Immature natural killer cell (primary cell): ENCODE data around the gene PLK2. TPM values are rescaled to one million over a fixed set of nuclear protein-coding genes. Genes with fewer than 3 reads are reported as not detected.

Experiments used
- DNase-seq, 3 donors: peaks; one replicate each; pipeline ENCODE4 v3.0.0; 2022; ENCODE audit warnings: mixed read lengths in 1 of 3
- H3K27ac Mint-ChIP-seq, 6 donors: one replicate each; pipeline ENCODE4 v1.8.0; 2020; ENCODE audit warnings: mixed read lengths in 6 of 6, mild to moderate bottlenecking in 5 of 6, inconsistent platforms in 4 of 6, moderate library complexity in 3 of 6
- H3K27me3 Mint-ChIP-seq, 3 donors: one replicate each; pipeline ENCODE4 v1.8.0; 2020 to 2021; ENCODE audit warnings: low read depth in 3 of 3, mild to moderate bottlenecking in 3 of 3, mixed read lengths in 3 of 3, moderate library complexity in 3 of 3, inconsistent platforms in 1 of 3
- H3K36me3 Mint-ChIP-seq, 3 donors: one replicate each; pipeline ENCODE4 v1.8.0; 2020; ENCODE audit warnings: mixed read lengths in 3 of 3, inconsistent platforms in 2 of 3, mild to moderate bottlenecking in 2 of 3
- H3K4me1 Mint-ChIP-seq, 2 donors: one replicate each; pipeline ENCODE4 v1.8.0; 2020; ENCODE audit warnings: inconsistent platforms in 2 of 2, mild to moderate bottlenecking in 2 of 2, mixed read lengths in 2 of 2, moderate library complexity in 1 of 2
- H3K4me3 Mint-ChIP-seq, 5 donors: one replicate each; pipeline ENCODE4 v1.8.0; 2020; ENCODE audit warnings: mild to moderate bottlenecking in 5 of 5, mixed read lengths in 5 of 5, inconsistent platforms in 3 of 5, moderate library complexity in 3 of 5
- H3K9me3 Mint-ChIP-seq, 6 donors: one replicate each; pipeline ENCODE4 v1.8.0; 2020; ENCODE audit warnings: mild to moderate bottlenecking in 6 of 6, mixed read lengths in 6 of 6, inconsistent platforms in 4 of 6, moderate library complexity in 3 of 6
- polyA plus RNA-seq, 3 donors: library from polyadenylated mRNA; unstranded; fragments of 300-500 nt; fragmentation: Illumina TruSeq; gene quantifications; one replicate each; pipeline ENCODE4 v1.2.3, GENCODE V29; 2021

Gene PLK2
- 1 to 10 TPM; 4.0 to 6.4 (median 5.0) TPM for polyA plus RNA-seq

DNA sequence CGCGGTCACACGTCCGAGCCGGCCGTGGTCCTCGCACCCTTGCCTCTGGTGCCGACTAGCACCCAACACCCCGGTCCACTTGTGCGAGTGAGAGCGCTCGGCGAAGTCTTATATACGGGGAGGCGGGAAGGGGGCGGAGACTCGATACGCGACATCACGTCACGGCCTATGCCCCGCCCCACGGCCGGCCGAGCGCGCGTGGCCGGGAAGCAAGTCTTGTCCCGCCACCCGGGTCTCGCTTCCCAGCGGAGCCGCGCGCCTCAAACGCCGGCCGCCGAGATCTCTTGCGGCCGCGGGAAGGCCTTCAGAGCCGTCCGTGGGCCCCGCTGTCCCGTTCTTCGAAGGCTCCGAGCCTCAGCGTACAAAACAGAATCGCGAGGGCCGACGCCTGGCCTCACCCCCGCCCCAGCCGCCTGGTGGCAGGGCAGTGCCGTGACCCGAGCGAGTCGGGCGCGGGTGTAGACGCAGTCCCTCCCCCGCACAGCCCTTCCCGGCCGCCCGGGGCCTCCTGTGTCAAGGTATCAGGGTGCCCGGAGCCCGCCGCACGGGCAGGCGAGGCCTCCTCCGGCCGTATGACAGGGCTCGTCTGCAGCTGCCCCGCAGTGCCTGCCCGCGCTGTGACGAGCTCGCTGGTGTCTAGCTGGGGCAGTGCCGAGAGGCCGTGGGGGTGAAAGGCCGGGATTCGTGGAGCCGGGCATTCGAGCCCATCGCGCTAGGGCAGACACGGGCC lies at the start of gene PLK2:
Gene PLK2 (minus strand): TSS at position 85 of the 730 bp plus-strand sequence. CDS start 127 bp downstream, outside the sequence.
- Mint-ChIP-seq H3K27ac (peak within 1 kb of the TSS; percentile 65 to 94 (median 86)), H3K4me1 (peaks cover 16 to 22% of the 10 kb centered on the region in 2 donors), H3K27me3 (peaks cover 12 to 16% (median 16%) of the 10 kb centered on the region in 3 donors), H3K9me3 (no peaks in the 10 kb centered on the region), H3K36me3 (peaks cover 0 to 4% (median 2%) of the 10 kb centered on the region in 3 donors), H3K4me3 (peak within 1 kb of the TSS; percentile 88 to 91 (median 90))
- peak; percentile 92 to 94 (median 93) for DNase-seq

DNA sequence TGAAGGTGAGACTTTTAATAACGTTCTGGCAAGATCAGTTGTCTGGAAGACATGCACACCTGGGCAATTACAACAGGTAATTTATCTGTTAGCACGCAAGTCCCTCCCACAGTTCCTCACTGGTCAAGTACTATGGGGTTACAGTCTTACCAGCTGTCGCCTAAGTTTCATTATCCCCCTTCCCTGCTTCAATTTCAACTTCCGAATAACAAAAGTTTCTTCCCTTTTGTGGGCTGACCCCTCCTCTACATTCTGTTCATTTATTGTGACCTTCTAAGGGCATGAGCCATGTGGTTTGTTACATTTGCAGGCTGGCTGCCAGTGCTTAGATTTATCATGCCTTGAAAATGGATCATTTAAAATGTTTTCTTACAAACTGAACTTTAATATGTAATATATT lies 47.8 kb upstream of the PLK2 start:
- peaks cover 0 to 1% (median 0%) of the 10 kb centered on the region in 6 donors for H3K9me3 Mint-ChIP-seq
- peaks cover 0 to 6% (median 2%) of the 10 kb centered on the region in 3 donors for H3K27me3 Mint-ChIP-seq
- H3K4me3 Mint-ChIP-seq = no peak overlapping the region
- H3K27ac Mint-ChIP-seq = no peak overlapping the region
- no peaks in the 10 kb centered on the region for H3K4me1 Mint-ChIP-seq
- H3K36me3 Mint-ChIP-seq = no peaks in the 10 kb centered on the region
- DNase-seq = no peak

GRCh38 chr5:58505971-58506640 lies 46.2 kb upstream of the PLK2 start:
- Mint-ChIP-seq H3K4me1 (no peaks in the 10 kb centered on the region), H3K36me3 (no peaks in the 10 kb centered on the region), H3K27ac (no peak overlapping the region), H3K4me3 (no peak overlapping the region), H3K9me3 (peaks cover 0 to 2% (median 0%) of the 10 kb centered on the region in 6 donors), H3K27me3 (peaks cover 2 to 5% (median 2%) of the 10 kb centered on the region in 3 donors)
- no peak for DNase-seq

DNA sequence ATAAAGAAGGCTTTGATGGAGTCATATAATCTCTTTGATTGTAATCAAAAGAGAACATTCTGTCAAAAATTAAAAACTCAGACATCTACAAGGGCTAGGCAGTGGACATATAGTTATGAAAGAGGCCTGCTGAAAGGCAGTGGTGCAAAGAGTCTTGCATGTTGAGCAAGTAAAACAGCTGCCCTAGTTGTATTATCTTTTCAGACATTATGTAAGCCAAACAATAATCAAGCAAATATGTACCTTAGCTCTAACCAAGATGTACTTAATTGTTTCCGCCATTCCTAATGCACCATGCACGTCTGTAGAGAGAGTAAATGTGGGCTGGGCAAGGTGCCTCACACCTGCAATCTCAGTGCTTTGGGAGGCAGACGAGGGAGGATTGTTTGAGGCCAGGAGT lies 45.6 kb upstream of the PLK2 start:
- Mint-ChIP-seq H3K4me1 (no peaks in the 10 kb centered on the region), H3K27me3 (peaks cover 2 to 4% (median 2%) of the 10 kb centered on the region in 3 donors), H3K36me3 (no peaks in the 10 kb centered on the region), H3K9me3 (peaks cover 0 to 3% (median 0%) of the 10 kb centered on the region in 6 donors), H3K27ac (no peak overlapping the region), H3K4me3 (no peak overlapping the region)
- no peak for DNase-seq

DNA sequence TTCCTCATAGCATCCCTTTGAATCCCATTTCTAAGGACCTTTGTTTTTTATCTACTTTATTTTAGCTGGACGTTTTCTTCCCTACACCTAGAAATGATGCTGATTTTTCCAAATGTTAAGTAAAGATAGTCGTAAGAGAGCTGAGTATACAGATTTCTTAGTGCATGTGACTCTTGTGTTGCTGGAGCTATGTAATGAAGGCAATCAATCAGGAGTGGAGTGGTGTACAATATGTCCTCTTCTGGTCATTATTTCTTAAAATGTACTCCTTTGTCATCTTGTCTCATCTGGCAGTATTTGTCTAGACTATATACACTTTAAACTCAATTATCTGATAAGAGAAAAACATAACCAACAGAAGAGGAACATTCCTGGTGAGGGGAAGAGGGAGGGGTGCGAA lies 44.9 kb upstream of the PLK2 start:
- H3K27ac Mint-ChIP-seq = no peak overlapping the region
- H3K4me3 Mint-ChIP-seq = no peak overlapping the region
- peaks cover 0 to 3% (median 0%) of the 10 kb centered on the region in 6 donors for H3K9me3 Mint-ChIP-seq
- no peak for DNase-seq
- peaks cover 2 to 6% (median 2%) of the 10 kb centered on the region in 3 donors for H3K27me3 Mint-ChIP-seq
- H3K36me3 Mint-ChIP-seq = no peaks in the 10 kb centered on the region
- peaks cover 0 to 3% of the 10 kb centered on the region in 2 donors for H3K4me1 Mint-ChIP-seq

DNA sequence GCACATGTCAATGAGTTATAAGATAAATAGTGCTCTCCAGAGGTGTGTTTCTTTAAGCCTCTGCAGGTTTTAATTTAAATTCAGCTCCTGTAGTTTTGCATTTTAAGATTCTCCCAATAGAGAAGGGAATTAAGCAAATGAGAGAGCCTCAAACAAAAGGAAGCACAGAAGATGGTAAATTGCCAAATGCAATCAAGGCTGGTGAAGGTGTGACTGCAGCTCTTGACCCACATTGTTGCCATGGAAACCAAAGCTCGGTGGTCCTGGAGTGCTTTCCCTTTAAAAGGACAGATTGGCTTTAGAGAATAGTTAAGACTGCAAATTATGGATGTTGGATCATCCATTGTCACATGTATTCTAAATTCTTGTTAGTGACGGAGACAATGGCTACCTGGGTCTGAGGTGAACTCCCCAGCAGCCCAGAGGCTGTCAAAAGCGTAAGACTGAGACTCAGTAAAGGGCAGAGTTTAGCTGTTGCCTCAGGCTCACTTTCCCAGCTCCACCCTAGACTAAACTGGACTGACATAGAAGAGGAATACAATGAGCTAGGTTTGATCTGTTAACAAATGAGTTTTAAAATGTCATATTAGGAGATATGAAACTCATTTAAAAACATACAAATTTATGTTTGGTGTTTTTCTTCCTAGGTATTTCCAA lies 43.6 kb upstream of the PLK2 start:
- Mint-ChIP-seq H3K36me3 (no peaks in the 10 kb centered on the region), H3K4me1 (peaks cover 0 to 9% of the 10 kb centered on the region in 2 donors), H3K9me3 (peaks cover 0 to 3% (median 0%) of the 10 kb centered on the region in 6 donors), H3K27ac (no peak overlapping the region), H3K27me3 (peaks cover 2 to 6% (median 2%) of the 10 kb centered on the region in 3 donors), H3K4me3 (no peak overlapping the region)
- DNase-seq = no peak

DNA sequence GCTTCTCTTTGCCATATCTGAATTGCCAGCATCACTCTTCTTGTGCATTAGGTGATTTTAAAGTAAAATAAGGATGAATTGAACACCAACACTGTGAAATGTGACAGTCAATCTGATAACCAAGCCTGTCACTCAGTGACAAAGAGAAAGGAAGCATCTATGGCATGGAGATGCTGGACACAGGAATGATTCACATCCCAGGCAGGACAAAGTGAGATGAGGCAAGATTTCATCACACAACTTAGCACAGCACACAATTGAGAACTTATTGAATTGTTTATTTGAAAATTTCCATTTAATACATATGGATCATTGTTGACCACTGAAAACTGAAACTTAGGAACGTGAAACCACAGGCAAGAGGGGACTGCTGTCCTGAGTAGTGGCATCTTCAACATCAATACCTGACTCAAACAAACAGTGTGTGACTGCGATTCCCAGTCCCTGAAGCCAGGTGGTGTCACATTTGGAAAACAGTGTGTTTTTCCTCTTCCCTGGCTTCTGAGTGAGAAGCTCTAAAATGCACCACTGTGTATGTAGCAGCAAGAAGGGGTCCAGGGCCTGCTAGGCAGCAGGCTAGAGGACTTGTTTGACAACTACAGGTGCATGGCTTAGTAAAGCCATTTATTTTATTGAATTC lies 42.0 kb upstream of the PLK2 start:
- H3K4me1 Mint-ChIP-seq = peaks cover 0 to 9% of the 10 kb centered on the region in 2 donors
- peaks cover 0 to 4% (median 2%) of the 10 kb centered on the region in 3 donors for H3K27me3 Mint-ChIP-seq
- no peak overlapping the region for H3K27ac Mint-ChIP-seq
- no peak for DNase-seq
- no peak overlapping the region for H3K4me3 Mint-ChIP-seq
- H3K36me3 Mint-ChIP-seq = no peaks in the 10 kb centered on the region
- peaks cover 0 to 3% (median 0%) of the 10 kb centered on the region in 6 donors for H3K9me3 Mint-ChIP-seq

- H3K27ac Mint-ChIP-seq = no peak overlapping the region
- H3K4me3 Mint-ChIP-seq = no peak overlapping the region
- peaks cover 0 to 7% (median 0%) of the 10 kb centered on the region in 6 donors for H3K9me3 Mint-ChIP-seq
- no peaks in the 10 kb centered on the region for H3K36me3 Mint-ChIP-seq
- peaks cover 0 to 9% of the 10 kb centered on the region in 2 donors for H3K4me1 Mint-ChIP-seq
- peaks cover 0 to 4% (median 2%) of the 10 kb centered on the region in 3 donors for H3K27me3 Mint-ChIP-seq
- no peak for DNase-seq
Measured at GRCh38 chr5:58499941-58500340, 40.1 kb upstream of the PLK2 start.

DNA sequence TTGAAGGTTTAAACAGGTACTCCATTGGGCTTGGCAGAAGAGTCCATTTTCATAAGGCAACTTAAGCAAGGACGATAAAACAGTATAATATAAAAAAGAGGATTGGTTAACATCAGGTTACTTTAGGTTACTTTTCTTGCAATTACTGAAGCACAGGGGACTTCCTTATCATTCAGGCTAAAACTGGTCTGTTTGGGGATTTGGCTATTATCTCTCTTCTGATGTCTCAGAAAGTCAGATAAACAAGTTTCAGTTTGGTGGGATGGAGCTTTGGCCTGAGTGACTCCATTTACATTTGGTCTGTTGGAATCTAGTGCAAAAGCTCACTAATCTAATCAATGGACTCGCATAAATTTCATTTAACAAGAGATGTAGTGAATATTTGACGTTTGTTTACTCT lies 39.3 kb upstream of the PLK2 start:
- H3K4me3 Mint-ChIP-seq = no peak overlapping the region
- peaks cover 0 to 7% (median 0%) of the 10 kb centered on the region in 6 donors for H3K9me3 Mint-ChIP-seq
- H3K4me1 Mint-ChIP-seq = peaks cover 0 to 9% of the 10 kb centered on the region in 2 donors

GRCh38 chr5:58498340-58498942 lies 38.6 kb upstream of the PLK2 start:
- Mint-ChIP-seq H3K4me3 (no peak overlapping the region), H3K27ac (no peak overlapping the region), H3K9me3 (peaks cover 0 to 7% (median 0%) of the 10 kb centered on the region in 6 donors), H3K27me3 (peaks cover 0 to 4% (median 2%) of the 10 kb centered on the region in 3 donors), H3K4me1 (peaks cover 0 to 9% of the 10 kb centered on the region in 2 donors), H3K36me3 (no peaks in the 10 kb centered on the region)
- no peak for DNase-seq

More for the DNA sequence above, 39.3 kb upstream of the PLK2 start:
- H3K27me3 Mint-ChIP-seq = peaks cover 0 to 4% (median 2%) of the 10 kb centered on the region in 3 donors
- no peak for DNase-seq
- no peaks in the 10 kb centered on the region for H3K36me3 Mint-ChIP-seq
- no peak overlapping the region for H3K27ac Mint-ChIP-seq

DNA sequence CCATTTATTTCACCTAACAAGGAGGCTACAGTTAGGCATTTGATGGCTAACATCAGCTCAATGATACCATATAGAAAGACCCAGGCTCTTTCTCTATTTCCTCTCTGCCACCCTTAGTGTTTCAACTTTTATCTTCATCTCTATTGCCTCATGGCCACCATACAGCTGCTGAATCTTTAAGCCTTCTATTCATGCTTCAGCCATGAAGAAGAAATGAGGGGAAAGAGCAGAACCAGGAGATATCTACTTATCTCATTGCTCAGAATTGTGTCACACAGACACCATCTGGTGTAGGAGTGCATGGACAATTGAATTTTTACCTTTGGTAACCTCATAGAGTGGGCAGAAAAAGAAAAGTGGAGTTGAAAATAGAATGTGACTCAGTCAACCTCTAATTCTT lies 38.0 kb upstream of the PLK2 start:
- no peaks in the 10 kb centered on the region for H3K36me3 Mint-ChIP-seq

DNA sequence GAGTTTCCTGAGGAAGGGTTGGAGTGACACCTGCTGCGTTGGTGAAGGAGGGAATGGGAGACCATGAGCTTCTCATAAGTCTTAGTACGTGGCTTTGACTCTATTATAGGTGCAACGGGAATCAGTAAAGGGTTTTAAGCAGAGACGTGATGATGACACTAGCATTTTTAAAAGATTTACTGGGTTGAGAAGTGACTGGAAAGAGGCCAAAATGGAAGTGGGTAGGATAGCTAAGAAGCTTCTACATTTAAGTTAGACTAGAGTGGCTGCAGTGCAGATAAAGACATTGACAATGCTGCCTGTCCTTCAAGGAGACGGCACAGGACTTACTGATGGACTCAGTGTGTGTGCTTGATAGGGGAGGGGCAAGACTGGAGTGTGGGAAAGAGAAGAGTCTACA lies 37.5 kb upstream of the PLK2 start:
- H3K4me1 Mint-ChIP-seq = peaks cover 0 to 9% of the 10 kb centered on the region in 2 donors
- H3K36me3 Mint-ChIP-seq = no peaks in the 10 kb centered on the region
- H3K27me3 Mint-ChIP-seq = peaks cover 0 to 1% (median under 1%) of the 10 kb centered on the region in 3 donors
- peaks cover 0 to 7% (median 0%) of the 10 kb centered on the region in 6 donors for H3K9me3 Mint-ChIP-seq
- DNase-seq = no peak
- H3K4me3 Mint-ChIP-seq = no peak overlapping the region
- H3K27ac Mint-ChIP-seq = no peak overlapping the region

More for the DNA sequence above, 38.0 kb upstream of the PLK2 start:
- Mint-ChIP-seq H3K9me3 (peaks cover 0 to 7% (median 0%) of the 10 kb centered on the region in 6 donors), H3K27ac (no peak overlapping the region), H3K4me3 (no peak overlapping the region), H3K4me1 (peaks cover 0 to 9% of the 10 kb centered on the region in 2 donors), H3K27me3 (peaks cover 0 to 4% (median 2%) of the 10 kb centered on the region in 3 donors)
- no peak for DNase-seq

GRCh38 chr5:58496488-58496887 lies 36.6 kb upstream of the PLK2 start:
- DNase-seq = no peak
- Mint-ChIP-seq H3K36me3 (no peaks in the 10 kb centered on the region), H3K9me3 (peaks cover 0 to 7% (median 0%) of the 10 kb centered on the region in 6 donors), H3K4me3 (no peak overlapping the region), H3K27me3 (peaks cover 0 to 1% (median 0%) of the 10 kb centered on the region in 3 donors), H3K27ac (no peak overlapping the region), H3K4me1 (peaks cover 0 to 9% of the 10 kb centered on the region in 2 donors)
